H9 (cell line): ENCODE data around the gene PIM3. TPM values are rescaled to one million over a fixed set of nuclear protein-coding genes. Genes with fewer than 3 reads are reported as not detected.
A peak's percentile ranks its signal among the peaks of the same experiment; 100 is the strongest.

Experiments used
- DNase-seq: peaks from one replicate; pipeline ENCODE4 v3.0.0-alpha.2; 2017
- H2AFZ ChIP-seq: one replicate; pipeline ENCODE4 v1.6.1; 2013; ENCODE audit warnings: mild to moderate bottlenecking, low read length, control low read depth, moderate library complexity
- H2AK5ac ChIP-seq: 2 replicates; pipeline ENCODE4 v1.6.1; 2013; ENCODE audit warnings: low read length, control low read depth, mixed read lengths; ENCODE audit not compliant: insufficient read length
- H2BK120ac ChIP-seq: one replicate; pipeline ENCODE4 v1.6.1; 2013; ENCODE audit warnings: low read depth, mild to moderate bottlenecking, low read length, control low read depth, inconsistent platforms; ENCODE audit not compliant: poor library complexity, severe bottlenecking
- H2BK12ac ChIP-seq: 2 replicates; pipeline ENCODE4 v1.6.1; 2013; ENCODE audit warnings: low read length, control low read depth, mixed read lengths, low read depth; ENCODE audit not compliant: insufficient read length
- H2BK15ac ChIP-seq: 2 replicates; pipeline ENCODE4 v1.6.1; 2013; ENCODE audit warnings: low read depth, low read length, control low read depth
- H2BK20ac ChIP-seq: one replicate; pipeline ENCODE4 v1.6.1; 2013; ENCODE audit warnings: low read depth, mild to moderate bottlenecking, low read length, control low read depth, inconsistent platforms; ENCODE audit not compliant: poor library complexity, severe bottlenecking
- H2BK5ac ChIP-seq: 2 replicates; pipeline ENCODE4 v1.6.1; 2013; ENCODE audit warnings: low read length, control low read depth, mixed read lengths; ENCODE audit not compliant: insufficient read length
- H3K14ac ChIP-seq: 2 replicates; pipeline ENCODE4 v1.6.1; 2013; ENCODE audit warnings: low read length, control low read depth; ENCODE audit not compliant: insufficient read depth
- H3K18ac ChIP-seq: 2 replicates; pipeline ENCODE4 v1.6.1; 2013; ENCODE audit warnings: low read depth, mild to moderate bottlenecking, mixed read lengths, low read length, control low read depth; ENCODE audit not compliant: insufficient read length
- H3K23ac ChIP-seq: 2 replicates; pipeline ENCODE4 v1.6.1; 2013; ENCODE audit warnings: low read length, control low read depth, mixed read lengths, low read depth; ENCODE audit not compliant: insufficient read length
- H3K23me2 ChIP-seq: 2 replicates; pipeline ENCODE4 v1.6.1; 2013; ENCODE audit warnings: low read depth, mild to moderate bottlenecking, mixed read lengths, low read length, control low read depth; ENCODE audit not compliant: insufficient read length, poor library complexity, severe bottlenecking
- H3K27ac ChIP-seq: 2 replicates; pipeline ENCODE4 v1.5.1; 2013; ENCODE audit warnings: low read length, control low read depth, mixed read lengths, low read depth; ENCODE audit not compliant: insufficient read length
- H3K27me3 ChIP-seq: 2 replicates; pipeline ENCODE4 v1.6.1; 2013; ENCODE audit warnings: low read length, control low read depth, inconsistent platforms; ENCODE audit not compliant: insufficient read depth
- H3K4ac ChIP-seq: 2 replicates; pipeline ENCODE4 v1.6.1; 2013; ENCODE audit warnings: low read depth, mild to moderate bottlenecking, control low read depth, inconsistent platforms, low read length, moderate library complexity
- H3K4me1 ChIP-seq: 2 replicates; pipeline ENCODE4 v1.6.1; 2013; ENCODE audit warnings: low read length, control low read depth, inconsistent platforms; ENCODE audit not compliant: insufficient read depth
- H3K4me2 ChIP-seq: 2 replicates; pipeline ENCODE4 v1.6.1; 2013; ENCODE audit warnings: low read length, control low read depth, mixed read lengths; ENCODE audit not compliant: insufficient read length, insufficient read depth
- H3K56ac ChIP-seq: 2 replicates; pipeline ENCODE4 v1.6.1; 2013; ENCODE audit warnings: low read depth, mild to moderate bottlenecking, mixed read lengths, low read length, control low read depth; ENCODE audit not compliant: insufficient read length
- H3K79me1 ChIP-seq: 2 replicates; pipeline ENCODE4 v1.6.1; 2013; ENCODE audit warnings: low read depth, mild to moderate bottlenecking, moderate library complexity, low read length, control low read depth, inconsistent platforms; ENCODE audit not compliant: insufficient read depth, poor library complexity, severe bottlenecking
- H3K79me2 ChIP-seq: 2 replicates; pipeline ENCODE4 v1.6.1; 2013; ENCODE audit warnings: low read length, control low read depth, inconsistent platforms; ENCODE audit not compliant: insufficient read depth
- H3K9ac ChIP-seq: 2 replicates; pipeline ENCODE4 v1.6.1; 2013; ENCODE audit warnings: low read length, control low read depth, mixed read lengths; ENCODE audit not compliant: insufficient read length; ENCODE audit errors: extremely low read depth
- H3K9me3 ChIP-seq: one replicate; pipeline ENCODE4 v1.6.1; 2013; ENCODE audit warnings: low read depth, low read length, inconsistent platforms; ENCODE audit not compliant: control insufficient read depth
- H3T11ph ChIP-seq: one replicate; pipeline ENCODE4 v1.6.1; 2013; ENCODE audit warnings: mild to moderate bottlenecking, low read length, control low read depth, inconsistent platforms
- H4K20me1 ChIP-seq: one replicate; pipeline ENCODE4 v1.6.1; 2013; ENCODE audit not compliant: control insufficient read depth, insufficient read length, insufficient read depth
- H4K5ac ChIP-seq: 2 replicates; pipeline ENCODE4 v1.6.1; 2013; ENCODE audit warnings: low read depth, mild to moderate bottlenecking, mixed read lengths, low read length, control low read depth; ENCODE audit not compliant: insufficient read length
- H4K8ac ChIP-seq: replicated peaks from 2 replicates; pipeline ENCODE4 v1.6.1; 2013; ENCODE audit warnings: low read length, control low read depth, mixed read lengths, low read depth; ENCODE audit not compliant: insufficient read length
- H4K91ac ChIP-seq: 2 replicates; pipeline ENCODE4 v1.6.1; 2013; ENCODE audit warnings: low read depth, mild to moderate bottlenecking, moderate library complexity, mixed read lengths, low read length, control low read depth; ENCODE audit not compliant: insufficient read length
- H3K27ac Mint-ChIP-seq, 3 experiments: 2 replicates in 2 of 3; 3 replicates in 1 of 3; pipeline ENCODE4 v1.8.0; 2020 to 2021; ENCODE audit warnings: mixed read lengths in 3 of 3, mild to moderate bottlenecking in 1 of 3, moderate library complexity in 1 of 3
- H3K27me3 Mint-ChIP-seq: 2 replicates; pipeline ENCODE4 v1.8.0; 2021; ENCODE audit warnings: low read depth, mild to moderate bottlenecking, moderate library complexity, mixed read lengths
- H3K36me3 Mint-ChIP-seq, 3 experiments: 2 replicates in 2 of 3; 3 replicates in 1 of 3; pipeline ENCODE4 v1.8.0; 2020 to 2021; ENCODE audit warnings: low read depth in 3 of 3, mixed read lengths in 3 of 3; ENCODE audit not compliant: insufficient read depth in 1 of 3
- H3K4me1 Mint-ChIP-seq, 2 experiments: 2 replicates each; pipeline ENCODE4 v1.8.0; 2020; ENCODE audit warnings: mixed read lengths in 2 of 2
- H3K4me3 Mint-ChIP-seq, 2 experiments: 2 replicates in 1 of 2; 3 replicates in 1 of 2; pipeline ENCODE4 v1.8.0; 2020 to 2021; ENCODE audit warnings: mild to moderate bottlenecking in 2 of 2, mixed read lengths in 2 of 2, moderate library complexity in 1 of 2
- H3K9me3 Mint-ChIP-seq, 2 experiments: 2 replicates in 1 of 2; 3 replicates in 1 of 2; pipeline ENCODE4 v1.8.0; 2020; ENCODE audit warnings: mild to moderate bottlenecking in 2 of 2, mixed read lengths in 2 of 2, moderate library complexity in 1 of 2
- CTCF ChIP-seq: fragments of 200-600 bp; sonication (generic); conservative IDR thresholded peaks from 3 replicates; pipeline ENCODE4 v1.8.0; 2021; ENCODE audit warnings: antibody characterized with exemption, mild to moderate bottlenecking
- WGBS: extraction: QIAGEN DNeasy Blood & Tissue Kit; methylation state at CpG from one replicate; pipeline ENCODE4 v1.1.7; 2013; ENCODE audit warnings: missing lambda C conversion rate, low lambda C conversion rate, mixed read lengths; ENCODE audit not compliant: insufficient read length; ENCODE audit errors: extremely low coverage; 5-methylcytosine and 5-hydroxymethylcytosine counted together
- total RNA-seq: library from RNA; stranded (reverse); gene quantifications from 2 replicates; pipeline ENCODE4 v1.2.1, GENCODE V29; 2021

Gene PIM3
- total RNA-seq, 1 experiment from 2014 or later, result 43.4 TPM

GRCh38 chr22:49994361-49995040 lies 33.9 kb downstream of the PIM3 start:
- peak overlapping the region in 1 of 3 experiments; percentile 31; a peak in 1 of 7 replicates for H3K27ac Mint-ChIP-seq

More at GRCh38 chr22:49994361-49995040, 33.9 kb downstream of the PIM3 start:
- no peaks in the 10 kb centered on the region for H3K79me1 ChIP-seq
- no peak overlapping the region for H3K23ac ChIP-seq
- H4K5ac ChIP-seq, result no peak overlapping the region
- TF ChIP-seq CTCF, result no peak
- no peak overlapping the region for H2AFZ ChIP-seq
- H3K4ac ChIP-seq, result no peak overlapping the region
- H4K91ac ChIP-seq, result no peak overlapping the region
- peaks cover 35% of the 10 kb centered on the region for H3K27me3 Mint-ChIP-seq
- H2AK5ac ChIP-seq, result no peak overlapping the region
- no peaks in the 10 kb centered on the region for H4K20me1 ChIP-seq
- H3K4me1 Mint-ChIP-seq, result peaks cover 8 to 13% of the 10 kb centered on the region in 2 experiments; a peak in 3 of 4 replicates
- H3K4me3 Mint-ChIP-seq, result no peak overlapping the region
- no peak overlapping the region for H3K27ac ChIP-seq
- H3K9me3 ChIP-seq, result no peaks in the 10 kb centered on the region
- no peak overlapping the region for H4K8ac ChIP-seq
- no peak overlapping the region for H2BK20ac ChIP-seq
- DNase-seq, result no peak
- H3K23me2 ChIP-seq, result peaks cover 4% of the 10 kb centered on the region
- no peak overlapping the region for H3K14ac ChIP-seq
- H3K4me2 ChIP-seq, result no peak overlapping the region
- H2BK5ac ChIP-seq, result no peak overlapping the region
- no peaks in the 10 kb centered on the region for H3K27me3 ChIP-seq
- H3K9ac ChIP-seq, result no peak overlapping the region
- H3K4me1 ChIP-seq, result no peaks in the 10 kb centered on the region
- WGBS, result no CpG with 5 or more reads among the region's 21 CpGs
- H3K56ac ChIP-seq, result no peak overlapping the region
- no peak overlapping the region for H2BK120ac ChIP-seq
- H3T11ph ChIP-seq, result no peak overlapping the region
- peaks cover 22 to 25% of the 10 kb centered on the region in 2 experiments for H3K9me3 Mint-ChIP-seq
- H3K18ac ChIP-seq, result no peak overlapping the region
- H2BK12ac ChIP-seq, result no peak overlapping the region
- H3K36me3 Mint-ChIP-seq, result peaks cover 0 to 3% (median 0%) of the 10 kb centered on the region in 3 experiments; a peak in 3 of 7 replicates
- no peaks in the 10 kb centered on the region for H3K79me2 ChIP-seq
- H2BK15ac ChIP-seq, result no peak overlapping the region
